Adrenal gland (tissue), 12 donors: Measurements from ENCODE around the gene FAM217B. TPM values are rescaled to one million over a fixed set of nuclear protein-coding genes. Genes with fewer than 3 reads are reported as not detected.
"Not testable (repeated sequence)": the region's sequence is repeated elsewhere in the genome, so short reads cannot be mapped to it uniquely, and the experiment has no call there.

ENCODE experiments used
- DNase-seq, 7 donors: peaks; one replicate each; pipeline ENCODE4 v3.0.0-alpha.2; 2019 to 2020
- H3K27ac ChIP-seq, 5 donors: fragments of 200-600 bp; sonication (generic) in 4 of 5; 1 replicate in 3 of 5; 2 replicates in 2 of 5; pipeline versions ENCODE4 v1.5.1 to v1.8.0; 2016 to 2020; ENCODE audit warnings: mild to moderate bottlenecking in 1 of 5
- H3K27me3 ChIP-seq: fragments of 200-600 bp; 2 replicates; pipeline ENCODE4 v1.8.0; 2021
- H3K36me3 ChIP-seq, 2 donors: fragments of 200-600 bp; replicated peaks in 1 of 2; 1 replicate in 1 of 2; 2 replicates in 1 of 2; pipeline versions ENCODE4 v1.5.1 to v1.8.0; 2018 to 2022
- H3K4me1 ChIP-seq, 2 donors: fragments of 200-600 bp; replicated peaks in 1 of 2; 1 replicate in 1 of 2; 2 replicates in 1 of 2; pipeline versions ENCODE4 v1.5.1 to v1.8.0; 2018 to 2021
- H3K4me3 ChIP-seq, 4 donors: fragments of 200-600 bp; sonication (generic) in 3 of 4; one replicate each; pipeline ENCODE4 v1.5.1; 2016 to 2018
- H3K9me3 ChIP-seq, 3 donors: fragments of 200-600 bp; sonication (generic) in 1 of 3; replicated peaks in 1 of 3; 1 replicate in 2 of 3; 2 replicates in 1 of 3; pipeline versions ENCODE4 v1.5.1 to v1.8.0; 2016 to 2021
- CTCF ChIP-seq, 6 experiments: fragments of 450-650 bp in 4 of 6; fragments of 200-600 bp in 2 of 6; sonication (generic) in 1 of 6; IDR thresholded peaks; 1 replicate in 5 of 6; 2 replicates in 1 of 6; pipeline versions ENCODE4 v1.5.1 to v1.8.0; 2016 to 2021; ENCODE audit warnings: antibody characterized with exemption in 6 of 6, mild to moderate bottlenecking in 2 of 6, moderate library complexity in 1 of 6
- POLR2A ChIP-seq, 2 donors: fragments of 450-650 bp; IDR thresholded peaks; one replicate each; pipeline ENCODE4 v1.6.1; 2017; ENCODE audit warnings: antibody characterized with exemption in 2 of 2, mild to moderate bottlenecking in 2 of 2, moderate library complexity in 1 of 2
- WGBS, 4 donors: extraction: QIAGEN DNeasy Blood & Tissue Kit in 2 of 4; methylation state at CpG; one replicate each; pipeline versions ENCODE4 v1.1.5 to v1.1.7; 2013 to 2017; 5-methylcytosine and 5-hydroxymethylcytosine counted together
- intact Hi-C, 2 donors: fragments of 100-400 bp; cut with DNase I; formaldehyde crosslinking; loops; one replicate each; pipeline versions ENCODE4 v1.14.1 to v1.15.0; 2022 to 2023
- polyA plus RNA-seq, 3 donors: library from polyadenylated mRNA; stranded (reverse); fragments of 200-250 nt in 2 of 3; fragments of 350-450 nt in 1 of 3; fragmentation: Illumina TruSeq in 1 of 3; extraction: RNeasy Lipid Tissue Mini Kit (QIAGEN cat#74804) in 1 of 3; gene quantifications; one replicate each; pipeline ENCODE4 v1.2.3, GENCODE V29; 2013 to 2014
- total RNA-seq, 9 donors: library from RNA; depleted of rRNA in 4 of 9; stranded (reverse); fragments of >200 nt in 4 of 9; fragments of 120-200 nt in 1 of 9; fragmentation: NEBNext Ultra II Directional in 1 of 9; extraction: Animal tissue kit (Norgen Biotek cat#: 25700) in 1 of 9; gene quantifications; one replicate each; pipeline versions ENCODE4 v1.1.0 to v1.2.4, GENCODE V29; 2013 to 2023
- donor health status: healthy with polysubstance abuse.
- donor health status: Bipolar disorder and iron deficiency.
- donor health status: DM: yes; HTN: yes; CAD: no.
- donor health status: DM: no; HTN: no; CAD: no.
- donor health status: DM: no; HTN: no; CAD: no.
- donor health status: DM: yes; HTN: yes; CAD: no.

FAM217B gene
- total and polyA plus RNA-seq, 12 donors = 1.6 to 12.9 (median 8.2) TPM

GRCh38 chr20:59948828-59949720 is 8.9 kb downstream of the FAM217B start:
- peak in 3 of 7 donors; percentile 27 to 48 (median 37) for DNase-seq
- Histone ChIP-seq H3K4me1 (peaks cover 0 to 16% of the 10 kb centered on the region in 2 donors), H3K27ac (no peak overlapping the region), H3K9me3 (no peaks in the 10 kb centered on the region), H3K4me3 (no peak overlapping the region), H3K27me3 (no peaks in the 10 kb centered on the region), H3K36me3 (peaks cover 0 to 11% of the 10 kb centered on the region in 2 donors)
- intact Hi-C loops = no loop called here
- 33 to 39% (median 35%) methylated on average over 7 of the region's 7 CpGs for WGBS, 4 donors
- TF ChIP-seq CTCF (IDR thresholded peaks at IDR 0.05) (peak; percentile 32 to 70 (median 52)), POLR2A (IDR thresholded peaks at IDR 0.05) (no peak)

- WGBS, 4 donors = 88 to 91% (median 90%) methylated on average over 6 of the region's 6 CpGs
Observed at GRCh38 chr20:59949911-59950310, 9.7 kb downstream of the FAM217B start.

GRCh38 chr20:59954718-59955117 is 14.5 kb downstream of the FAM217B start:
- no peaks in the 10 kb centered on the region for H3K4me1 ChIP-seq
- H3K36me3 ChIP-seq = no peaks in the 10 kb centered on the region
- H3K27ac ChIP-seq = no peak overlapping the region
- intact Hi-C loops = no loop called here
- DNase-seq = no peak
- no peaks in the 10 kb centered on the region for H3K27me3 ChIP-seq
- TF ChIP-seq POLR2A (IDR thresholded peaks at IDR 0.05) = no peak
- TF ChIP-seq CTCF (IDR thresholded peaks at IDR 0.05) = no peak
- no peak overlapping the region for H3K4me3 ChIP-seq
- 85 to 96% (median 87%) methylated on average over 3 to 4 of the region's 4 CpGs for WGBS, 4 donors
- H3K9me3 ChIP-seq = no peaks in the 10 kb centered on the region

More at GRCh38 chr20:59949911-59950310, 9.7 kb downstream of the FAM217B start:
- intact Hi-C loops = no loop called here
- DNase-seq = no peak
- Histone ChIP-seq H3K4me3 (no peak overlapping the region), H3K9me3 (no peaks in the 10 kb centered on the region), H3K36me3 (peaks cover 0 to 3% of the 10 kb centered on the region in 2 donors), H3K27ac (no peak overlapping the region), H3K4me1 (peaks cover 0 to 16% of the 10 kb centered on the region in 2 donors), H3K27me3 (no peaks in the 10 kb centered on the region)
- no peak for TF ChIP-seq POLR2A (IDR thresholded peaks at IDR 0.05)
- no peak for TF ChIP-seq CTCF (IDR thresholded peaks at IDR 0.05)

- Histone ChIP-seq H3K4me3 (no peak overlapping the region), H3K9me3 (no peaks in the 10 kb centered on the region), H3K27me3 (no peaks in the 10 kb centered on the region), H3K36me3 (no peaks in the 10 kb centered on the region), H3K27ac (no peak overlapping the region), H3K4me1 (no peaks in the 10 kb centered on the region)
- intact Hi-C loops = no loop called here
- DNase-seq = peak in 2 of 7 donors; percentile 28 to 30
- TF ChIP-seq CTCF (IDR thresholded peaks at IDR 0.05) (peak in 5 of 6 experiments; percentile 17 to 48 (median 35)), POLR2A (IDR thresholded peaks at IDR 0.05) (no peak)
- WGBS, 4 donors = 73 to 82% (median 76%) methylated on average over 7 to 8 of the region's 8 CpGs
Observed at GRCh38 chr20:59955131-59955796, 15.1 kb downstream of the FAM217B start.

- H3K27ac ChIP-seq, DNase-seq, H3K27me3 ChIP-seq, H3K9me3 ChIP-seq, intact Hi-C loops, H3K36me3 ChIP-seq, H3K4me3 ChIP-seq, H3K4me1 ChIP-seq: not testable (repeated sequence)
Observed at GRCh38 chr20:59957568-59957967, 17.4 kb downstream of the FAM217B start.
